Measurements from ENCODE around the gene MT2A. TPM values are rescaled to one million over a fixed set of nuclear protein-coding genes. Genes with fewer than 3 reads are reported as not detected.
A peak's percentile ranks its signal among the peaks of the same experiment; 100 is the strongest.

Gene MT2A
- total RNA-seq, 1 donor from 2014 or later: 139 TPM

- no peaks in the 10 kb centered on the region for H3K27me3 ChIP-seq (ENCODE audit: control insufficient read depth, insufficient read depth, low read length)
- H3K36me3 ChIP-seq (ENCODE audit: control insufficient read depth, insufficient read depth, low read length): no peaks in the 10 kb centered on the region
- DNase-seq (ENCODE audit: low read depth): no peak
- no peak for TF ChIP-seq CTCF (IDR thresholded peaks at IDR 0.05; ENCODE audit: insufficient read depth, low read length, poor library complexity, severe bottlenecking)
- H3K4me3 ChIP-seq (ENCODE audit: low read depth, low read length): peak overlapping the region; percentile 60
Measured at GRCh38 chr16:56625943-56626654, 17.7 kb downstream of the MT2A start.

- no peaks in the 10 kb centered on the region for H3K27me3 ChIP-seq (ENCODE audit: control insufficient read depth, insufficient read depth, low read length)
- no peaks in the 10 kb centered on the region for H3K36me3 ChIP-seq (ENCODE audit: control insufficient read depth, insufficient read depth, low read length)
- no peak for TF ChIP-seq CTCF (IDR thresholded peaks at IDR 0.05; ENCODE audit: insufficient read depth, low read length, poor library complexity, severe bottlenecking)
- no peak for DNase-seq (ENCODE audit: low read depth)
- peak overlapping the region; percentile 60 for H3K4me3 ChIP-seq (ENCODE audit: low read depth, low read length)
Measured at GRCh38 chr16:56626685-56627084, 18.3 kb downstream of the MT2A start.

- no peak for DNase-seq (ENCODE audit: low read depth)
- no peak for TF ChIP-seq CTCF (IDR thresholded peaks at IDR 0.05; ENCODE audit: insufficient read depth, low read length, poor library complexity, severe bottlenecking)
- Histone ChIP-seq H3K27me3 (ENCODE audit: control insufficient read depth, insufficient read depth, low read length) (peaks cover 15% of the 10 kb centered on the region), H3K36me3 (ENCODE audit: control insufficient read depth, insufficient read depth, low read length) (no peaks in the 10 kb centered on the region), H3K4me3 (ENCODE audit: low read depth, low read length) (no peak overlapping the region)
Measured at GRCh38 chr16:56628486-56629350, 20.3 kb downstream of the MT2A start.

DNA sequence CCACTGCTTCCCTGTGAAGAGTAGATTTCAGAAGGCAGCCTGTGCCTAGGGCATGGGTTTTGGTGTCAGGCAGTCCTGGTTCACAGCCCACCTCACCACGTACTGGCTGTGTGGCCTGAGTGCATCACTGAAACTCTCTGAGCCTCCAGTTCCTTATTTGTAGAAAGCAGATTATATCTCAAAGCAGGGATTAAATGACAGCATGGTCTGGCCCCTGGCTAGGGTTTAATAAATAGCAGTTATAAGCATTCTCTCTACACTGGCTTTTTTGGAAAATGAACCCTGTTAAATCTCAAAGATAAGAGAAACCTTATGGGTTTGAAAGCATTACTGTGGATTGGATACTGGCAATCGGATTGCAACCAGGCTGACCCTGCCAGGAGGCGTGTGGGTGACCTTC is 21.1 kb downstream of the MT2A start:
- DNase-seq (ENCODE audit: low read depth): no peak
- no peak for TF ChIP-seq CTCF (IDR thresholded peaks at IDR 0.05; ENCODE audit: insufficient read depth, low read length, poor library complexity, severe bottlenecking)
- no peak overlapping the region for H3K4me3 ChIP-seq (ENCODE audit: low read depth, low read length)

GRCh38 chr16:56630134-56630533 is 21.8 kb downstream of the MT2A start:
- Histone ChIP-seq H3K4me3 (ENCODE audit: low read depth, low read length) (no peak overlapping the region), H3K27me3 (ENCODE audit: control insufficient read depth, insufficient read depth, low read length) (peaks cover 22% of the 10 kb centered on the region), H3K36me3 (ENCODE audit: control insufficient read depth, insufficient read depth, low read length) (no peaks in the 10 kb centered on the region)
- TF ChIP-seq CTCF (IDR thresholded peaks at IDR 0.05; ENCODE audit: insufficient read depth, low read length, poor library complexity, severe bottlenecking): no peak
- no peak for DNase-seq (ENCODE audit: low read depth)

More for the DNA sequence above, 21.1 kb downstream of the MT2A start:
- Histone ChIP-seq H3K27me3 (ENCODE audit: control insufficient read depth, insufficient read depth, low read length) (peaks cover 16% of the 10 kb centered on the region), H3K36me3 (ENCODE audit: control insufficient read depth, insufficient read depth, low read length) (no peaks in the 10 kb centered on the region)
